RWPE2 (cell line): ENCODE results near the gene LSMEM2.

ENCODE experiments used
- ATAC-seq: fragments of 200-7000 bp; cut with Tn5 transposase; 3 replicates; pipeline ENCODE4 v1.9.1; 2021; ENCODE audit warnings: low read depth
- DNase-seq: peaks from one replicate; pipeline ENCODE4 v3.0.0-alpha.2; 2020; ENCODE audit warnings: low spot score
- H3K27ac ChIP-seq: fragments of 450-650 bp; 2 replicates; pipeline ENCODE4 v1.5.1; 2017; ENCODE audit warnings: mild to moderate bottlenecking; ENCODE audit not compliant: poor library complexity, severe bottlenecking
- H3K27me3 ChIP-seq: fragments of 250-450 bp; sonication (Bioruptor Pico); 2 replicates; pipeline ENCODE4 v1.5.1; 2021; ENCODE audit warnings: mild to moderate bottlenecking, moderate library complexity; ENCODE audit not compliant: insufficient read depth, poor library complexity, severe bottlenecking
- H3K36me3 ChIP-seq: fragments of 250-450 bp; sonication (Bioruptor Pico); 2 replicates; pipeline ENCODE4 v1.5.1; 2020; ENCODE audit warnings: low read depth, mild to moderate bottlenecking, moderate library complexity
- H3K4me1 ChIP-seq: fragments of 250-450 bp; sonication (Bioruptor Pico); 2 replicates; pipeline ENCODE4 v1.5.1; 2021; ENCODE audit warnings: mild to moderate bottlenecking, moderate library complexity; ENCODE audit not compliant: insufficient read depth, poor library complexity, severe bottlenecking
- H3K4me3 ChIP-seq: fragments of 250-450 bp; sonication (Bioruptor Pico); 2 replicates; pipeline ENCODE4 v1.5.1; 2021; ENCODE audit warnings: mild to moderate bottlenecking, moderate library complexity; ENCODE audit not compliant: severe bottlenecking
- H3K9me3 ChIP-seq: fragments of 250-450 bp; sonication (Bioruptor Pico); 2 replicates; pipeline ENCODE4 v1.5.1; 2021; ENCODE audit warnings: mild to moderate bottlenecking, moderate library complexity; ENCODE audit not compliant: severe bottlenecking
- TF ChIP-seq, protein P1 (sequence below): fragments of 450-650 bp; IDR thresholded peaks from one replicate; pipeline ENCODE4 v1.5.1; 2017; ENCODE audit warnings: mild to moderate bottlenecking, moderate library complexity; ENCODE audit not compliant: poor library complexity, severe bottlenecking

LSMEM2 gene

DNA sequence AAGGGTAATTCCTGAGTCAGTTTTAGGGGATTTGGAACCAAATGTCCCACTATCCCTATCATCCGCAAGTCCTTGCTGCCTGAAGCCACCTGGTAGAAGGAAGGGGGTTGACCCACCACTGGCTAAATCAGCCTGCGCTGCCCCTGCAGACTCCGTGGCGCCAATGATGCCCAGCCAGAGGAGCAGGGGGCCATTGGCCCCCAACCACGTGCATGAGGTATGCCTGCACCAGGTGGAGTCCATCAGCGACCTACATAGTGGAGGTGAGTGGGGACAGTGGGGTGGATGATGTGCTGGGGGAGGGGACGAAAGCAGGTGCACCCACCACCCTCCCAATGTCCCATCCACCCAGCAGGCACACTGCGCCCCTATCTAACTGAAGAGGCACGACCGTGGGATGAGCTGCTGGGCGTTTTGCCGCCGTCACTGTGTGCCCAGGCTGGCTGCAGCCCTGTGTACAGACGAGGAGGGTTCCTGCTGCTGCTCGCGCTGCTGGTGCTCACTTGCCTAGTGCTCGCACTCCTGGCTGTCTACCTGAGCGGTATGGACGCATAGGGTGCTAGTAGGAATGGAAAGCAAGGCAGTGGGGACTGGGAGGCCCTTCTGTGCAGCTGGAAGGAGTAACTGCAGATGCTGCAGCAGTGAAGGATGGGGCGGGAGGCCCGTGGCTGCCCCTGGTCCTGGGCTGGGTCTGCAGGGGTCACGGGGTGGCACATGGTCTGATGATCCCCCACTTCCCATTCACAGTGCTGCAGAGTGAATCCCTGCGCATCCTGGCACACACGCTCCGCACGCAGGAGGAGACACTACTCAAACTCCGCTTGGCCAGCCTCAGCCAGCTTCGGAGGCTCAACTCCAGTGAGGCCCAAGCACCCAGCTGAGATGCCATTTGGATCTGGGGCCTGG, 7.7 kb downstream of the LSMEM2 start:
- ATAC-seq (no peak), DNase-seq (no peak)
- Histone ChIP-seq H3K27ac (no peak overlapping the region), H3K9me3 (no peaks in the 10 kb centered on the region), H3K27me3 (no peaks in the 10 kb centered on the region), H3K4me1 (no peaks in the 10 kb centered on the region), H3K4me3 (no peak overlapping the region), H3K36me3 (peaks cover 37% of the 10 kb centered on the region)
- TF ChIP-seq, protein P1, sequence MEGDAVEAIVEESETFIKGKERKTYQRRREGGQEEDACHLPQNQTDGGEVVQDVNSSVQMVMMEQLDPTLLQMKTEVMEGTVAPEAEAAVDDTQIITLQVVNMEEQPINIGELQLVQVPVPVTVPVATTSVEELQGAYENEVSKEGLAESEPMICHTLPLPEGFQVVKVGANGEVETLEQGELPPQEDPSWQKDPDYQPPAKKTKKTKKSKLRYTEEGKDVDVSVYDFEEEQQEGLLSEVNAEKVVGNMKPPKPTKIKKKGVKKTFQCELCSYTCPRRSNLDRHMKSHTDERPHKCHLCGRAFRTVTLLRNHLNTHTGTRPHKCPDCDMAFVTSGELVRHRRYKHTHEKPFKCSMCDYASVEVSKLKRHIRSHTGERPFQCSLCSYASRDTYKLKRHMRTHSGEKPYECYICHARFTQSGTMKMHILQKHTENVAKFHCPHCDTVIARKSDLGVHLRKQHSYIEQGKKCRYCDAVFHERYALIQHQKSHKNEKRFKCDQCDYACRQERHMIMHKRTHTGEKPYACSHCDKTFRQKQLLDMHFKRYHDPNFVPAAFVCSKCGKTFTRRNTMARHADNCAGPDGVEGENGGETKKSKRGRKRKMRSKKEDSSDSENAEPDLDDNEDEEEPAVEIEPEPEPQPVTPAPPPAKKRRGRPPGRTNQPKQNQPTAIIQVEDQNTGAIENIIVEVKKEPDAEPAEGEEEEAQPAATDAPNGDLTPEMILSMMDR = no peak

DNA sequence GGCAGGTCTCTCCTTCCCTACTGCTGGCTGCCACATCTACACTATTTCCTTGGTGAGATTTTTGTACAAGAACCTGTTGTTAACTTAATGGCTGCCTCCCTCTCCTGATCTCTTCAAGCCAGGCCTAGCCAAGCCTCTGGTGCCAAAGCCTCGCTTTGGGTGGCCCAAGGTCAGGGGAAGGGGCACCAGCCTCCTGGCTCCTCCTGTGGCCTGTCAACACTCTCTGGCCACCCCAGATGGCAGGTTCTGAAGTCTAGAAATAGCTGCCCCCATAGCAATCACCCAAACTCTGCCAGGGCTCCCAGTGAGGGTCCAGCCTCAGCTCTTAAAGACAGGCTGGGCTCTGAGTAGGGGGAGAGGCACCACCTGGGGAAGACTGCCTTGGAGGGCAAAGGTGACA, 8.4 kb downstream of the LSMEM2 start:
- Histone ChIP-seq H3K27ac (no peak overlapping the region), H3K9me3 (no peaks in the 10 kb centered on the region), H3K4me1 (no peaks in the 10 kb centered on the region), H3K36me3 (peaks cover 37% of the 10 kb centered on the region), H3K27me3 (no peaks in the 10 kb centered on the region), H3K4me3 (no peak overlapping the region)
- TF ChIP-seq, protein P1 = no peak
- no peak for DNase-seq
- ATAC-seq = no peak

DNA sequence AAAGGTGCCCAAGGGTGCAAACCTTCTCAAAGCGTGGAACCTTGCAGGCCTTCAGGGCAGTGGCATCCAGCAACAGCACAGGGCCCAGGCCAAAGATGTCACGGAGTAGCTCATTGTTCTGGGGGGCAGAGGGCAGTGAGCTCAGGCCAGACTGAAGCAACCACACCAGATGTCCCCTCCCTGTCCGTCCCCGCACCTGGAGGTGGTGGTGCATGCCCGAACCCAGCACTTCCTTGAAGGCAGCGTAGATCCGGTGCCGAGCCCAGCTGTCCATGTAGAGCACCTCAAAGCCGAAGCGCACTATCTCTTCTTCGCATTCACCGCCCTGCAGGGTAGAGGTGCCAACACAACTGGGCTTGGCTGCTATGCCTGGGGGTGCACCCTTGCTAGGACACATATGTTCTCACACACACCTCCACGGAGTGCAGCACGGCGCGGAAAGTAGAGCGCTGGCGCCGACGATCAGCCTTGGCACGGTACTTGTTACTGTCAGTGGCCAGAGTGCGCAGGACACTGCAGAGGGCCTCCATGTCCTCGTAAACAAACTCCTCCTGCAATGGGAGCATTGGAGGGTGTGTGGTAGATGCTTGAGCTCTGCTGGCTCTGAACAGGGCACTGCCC, 9.6 kb downstream of the LSMEM2 start:
- peaks cover 37% of the 10 kb centered on the region for H3K36me3 ChIP-seq
- TF ChIP-seq, protein P1 = no peak
- ATAC-seq (no peak), DNase-seq (no peak)
- no peak overlapping the region for H3K4me3 ChIP-seq
- no peaks in the 10 kb centered on the region for H3K27me3 ChIP-seq
- H3K9me3 ChIP-seq = no peaks in the 10 kb centered on the region
- no peak overlapping the region for H3K27ac ChIP-seq
- no peaks in the 10 kb centered on the region for H3K4me1 ChIP-seq

DNA sequence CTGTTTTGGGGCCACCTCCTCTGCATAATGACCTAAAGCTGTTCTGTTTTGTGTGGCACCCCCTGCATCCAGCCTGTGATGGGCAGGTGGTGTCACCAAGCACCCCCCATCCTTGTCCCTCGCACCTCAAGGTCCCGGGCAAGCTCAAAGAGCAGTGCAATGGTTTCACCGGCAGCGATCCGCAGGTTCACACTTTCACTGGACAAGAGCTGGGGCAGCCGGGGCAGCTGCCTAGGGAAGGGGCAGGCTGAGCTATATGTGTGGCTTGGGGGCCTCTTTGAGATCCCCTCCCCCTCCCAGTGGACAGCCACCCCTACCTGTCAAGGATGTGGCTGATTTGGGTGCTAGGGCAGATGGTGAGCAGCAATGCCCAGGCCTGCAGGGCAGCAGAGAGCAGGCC, 10.2 kb downstream of the LSMEM2 start:
- no peak overlapping the region for H3K27ac ChIP-seq
- peaks cover 37% of the 10 kb centered on the region for H3K36me3 ChIP-seq
- ATAC-seq = no peak
- H3K4me3 ChIP-seq = no peak overlapping the region
- H3K27me3 ChIP-seq = no peaks in the 10 kb centered on the region
- DNase-seq = no peak
- TF ChIP-seq, protein P1 = no peak
- H3K9me3 ChIP-seq = no peaks in the 10 kb centered on the region
- H3K4me1 ChIP-seq = no peaks in the 10 kb centered on the region
